Common myeloid progenitor, CD34-positive (primary cell): ENCODE measurements around the gene KIAA1328.

Experiments
- CTCF ChIA-PET: fragments of 350-600 bp; sonication (Branson Sonifier 250); formaldehyde crosslinking; loops from one replicate; lab custom pipeline; 2021; ENCODE audit warnings: antibody characterized with exemption; lab: Charles Lee
- POLR2A ChIA-PET: fragments of 350-600 bp; sonication (Branson Sonifier 250); formaldehyde crosslinking; loops from one replicate; lab custom pipeline; 2021; ENCODE audit warnings: antibody characterized with exemption; lab: Charles Lee
- DNase-seq, 3 donors: peaks; one replicate each; pipeline versions ENCODE4 v3.0.0 to v3.0.0-alpha.2; 2013
- H3K27ac ChIP-seq, 2 experiments: 1 replicate in 1 of 2; 2 replicates in 1 of 2; pipeline ENCODE4 v1.7.0; 2013; ENCODE audit warnings: inconsistent platforms in 2 of 2, low read length in 2 of 2, mild to moderate bottlenecking in 2 of 2, low read depth in 1 of 2, moderate library complexity in 1 of 2; ENCODE audit not compliant: severe bottlenecking in 2 of 2, insufficient read depth in 1 of 2, poor library complexity in 1 of 2
- H3K27me3 ChIP-seq, 5 experiments: replicated peaks in 2 of 5; 1 replicate in 3 of 5; 2 replicates in 2 of 5; pipeline versions ENCODE4 v1.6.1 to v1.7.0; 2013; ENCODE audit warnings: low read length in 4 of 5, mild to moderate bottlenecking in 2 of 5, moderate library complexity in 2 of 5, inconsistent platforms in 1 of 5; ENCODE audit not compliant: insufficient read depth in 5 of 5, control insufficient read depth in 4 of 5
- H3K36me3 ChIP-seq, 4 experiments: 1 replicate in 2 of 4; 2 replicates in 2 of 4; pipeline versions ENCODE4 v1.6.1 to v1.7.0; 2013; ENCODE audit warnings: low read length in 3 of 4, control low read depth in 1 of 4, mild to moderate bottlenecking in 1 of 4; ENCODE audit not compliant: control insufficient read depth in 4 of 4, insufficient read depth in 4 of 4
- H3K4me1 ChIP-seq, 4 experiments: 1 replicate in 3 of 4; 2 replicates in 1 of 4; pipeline versions ENCODE4 v1.6.1 to v1.7.1; 2013; ENCODE audit warnings: low read length in 3 of 4, mild to moderate bottlenecking in 3 of 4, control low read depth in 1 of 4, inconsistent platforms in 1 of 4, moderate library complexity in 1 of 4; ENCODE audit not compliant: control insufficient read depth in 4 of 4, insufficient read depth in 4 of 4; ENCODE audit errors: control extremely low read depth in 1 of 4
- H3K4me3 ChIP-seq, 7 experiments: 1 replicate in 4 of 7; 2 replicates in 3 of 7; pipeline versions ENCODE4 v1.5.1 to v1.7.0; 2013; ENCODE audit warnings: mild to moderate bottlenecking in 7 of 7, low read length in 6 of 7, moderate library complexity in 6 of 7, inconsistent platforms in 2 of 7, low read depth in 2 of 7, control low read depth in 1 of 7; ENCODE audit not compliant: insufficient read depth in 4 of 7, control insufficient read depth in 1 of 7; ENCODE audit errors: extremely low read depth in 1 of 7
- H3K9me3 ChIP-seq, 5 experiments: 1 replicate in 4 of 5; 2 replicates in 1 of 5; pipeline versions ENCODE4 v1.6.1 to v1.7.1; 2013; ENCODE audit warnings: low read length in 4 of 5, mild to moderate bottlenecking in 2 of 5, inconsistent platforms in 1 of 5, low read depth in 1 of 5, moderate library complexity in 1 of 5; ENCODE audit not compliant: control insufficient read depth in 4 of 5, insufficient read depth in 2 of 5; ENCODE audit errors: control extremely low read depth in 1 of 5
- WGBS: methylation state at CpG from one replicate; pipeline ENCODE4 v1.1.5; 2013; ENCODE audit not compliant: insufficient coverage; 5-methylcytosine and 5-hydroxymethylcytosine counted together

The KIAA1328 gene

DNA sequence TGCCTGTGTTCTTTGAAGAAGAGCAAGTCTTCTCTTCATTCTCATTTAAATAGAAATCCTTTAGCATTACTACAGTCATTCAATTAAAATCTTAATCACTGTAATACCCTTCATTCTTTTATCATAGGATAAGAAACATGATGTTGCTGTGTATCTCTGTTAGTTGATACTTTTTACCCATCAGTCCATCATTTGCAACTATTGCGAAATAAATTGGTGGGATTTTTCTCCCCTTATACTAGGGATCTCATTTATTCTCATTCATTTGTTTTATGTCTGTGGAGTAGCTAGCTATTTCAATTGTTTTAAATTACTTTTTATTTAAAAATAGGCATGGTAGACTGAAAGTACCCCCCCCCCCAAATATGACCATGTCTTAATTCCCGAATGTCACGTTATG, 235.3 kb downstream of the KIAA1328 start:
- CTCF ChIA-PET: interaction anchor here (0.7 kb wide), 1 partner anchor 969 kb away, joined by 3 read pairs; no protein-coding TSS in a partner anchor
- WGBS: no CpG with 5 or more reads among the region's 3 CpGs
- Histone ChIP-seq H3K36me3 (peaks cover 0 to 5% (median 2%) of the 10 kb centered on the region in 4 experiments), H3K27me3 (no peaks in the 10 kb centered on the region), H3K27ac (no peak overlapping the region), H3K4me1 (no peaks in the 10 kb centered on the region), H3K9me3 (no peaks in the 10 kb centered on the region), H3K4me3 (no peak overlapping the region)
- no peak for DNase-seq
- POLR2A ChIA-PET: no interaction called here

DNA sequence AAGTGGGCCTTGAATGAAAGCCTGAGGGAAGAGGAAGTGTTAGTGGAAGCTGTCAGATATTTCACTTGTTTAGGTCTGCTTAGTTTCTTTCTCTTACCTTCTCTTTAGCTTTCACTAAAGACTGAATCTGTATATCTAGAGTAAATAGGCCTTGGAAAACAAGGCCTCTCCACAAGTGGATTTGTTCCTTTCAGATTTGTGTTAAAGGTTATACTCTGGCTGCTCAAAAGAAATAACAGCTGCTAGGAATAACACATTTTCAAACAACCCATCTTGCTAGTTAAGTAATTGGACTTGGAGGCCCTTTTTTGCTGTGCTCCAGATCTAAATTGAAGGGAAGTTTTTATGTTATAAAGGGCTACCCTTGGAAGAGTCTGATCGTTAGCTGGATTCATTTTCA, 236.3 kb downstream of the KIAA1328 start:
- CTCF ChIA-PET: no interaction called here
- POLR2A ChIA-PET: no interaction called here

GRCh38 chr18:37084912-37085311, 256.0 kb downstream of the KIAA1328 start:
- no peak overlapping the region for H3K27ac ChIP-seq
- WGBS: 100% methylated on average over 2 of the region's 6 CpGs
- no peaks in the 10 kb centered on the region for H3K36me3 ChIP-seq
- DNase-seq: no peak
- H3K9me3 ChIP-seq: peaks cover 0 to 5% (median 0%) of the 10 kb centered on the region in 5 experiments
- ChIA-PET CTCF (no interaction called here), POLR2A (no interaction called here)
- H3K27me3 ChIP-seq: no peaks in the 10 kb centered on the region
- no peaks in the 10 kb centered on the region for H3K4me1 ChIP-seq
- H3K4me3 ChIP-seq: no peak overlapping the region

More for the DNA sequence above, 236.3 kb downstream of the KIAA1328 start:
- Histone ChIP-seq H3K27ac (no peak overlapping the region), H3K9me3 (peaks cover 0 to 2% (median 0%) of the 10 kb centered on the region in 5 experiments), H3K36me3 (peaks cover 0 to 5% (median 2%) of the 10 kb centered on the region in 4 experiments), H3K4me3 (no peak overlapping the region), H3K4me1 (no peaks in the 10 kb centered on the region), H3K27me3 (no peaks in the 10 kb centered on the region)
- DNase-seq: no peak
- WGBS: no CpG with 5 or more reads among the region's 1 CpG

DNA sequence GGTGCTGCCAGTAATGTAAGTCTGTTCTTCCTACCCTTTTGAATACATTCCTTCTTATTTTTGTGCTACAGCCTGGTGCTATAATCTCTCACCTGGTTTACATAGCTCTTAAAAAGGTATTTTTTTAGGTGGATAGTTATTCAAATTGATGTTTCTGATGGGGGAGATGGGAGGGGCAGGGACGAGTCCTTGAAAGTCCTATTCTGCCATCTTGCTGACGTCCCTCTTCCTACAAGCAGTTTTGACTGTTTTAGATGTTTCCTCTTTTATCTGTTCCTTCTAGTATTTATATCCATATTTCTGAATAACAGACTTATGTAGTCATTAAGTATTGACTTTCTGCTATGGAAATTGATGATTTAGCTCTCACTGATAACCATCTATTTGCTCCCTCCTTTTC, 256.4 kb downstream of the KIAA1328 start:
- Histone ChIP-seq H3K27me3 (no peaks in the 10 kb centered on the region), H3K4me3 (no peak overlapping the region), H3K9me3 (peaks cover 0 to 4% (median under 1%) of the 10 kb centered on the region in 5 experiments), H3K36me3 (no peaks in the 10 kb centered on the region), H3K4me1 (no peaks in the 10 kb centered on the region), H3K27ac (no peak overlapping the region)
- no peak for DNase-seq
- POLR2A ChIA-PET: no interaction called here
- WGBS: no CpG with 5 or more reads among the region's 2 CpGs
- CTCF ChIA-PET: no interaction called here

DNA sequence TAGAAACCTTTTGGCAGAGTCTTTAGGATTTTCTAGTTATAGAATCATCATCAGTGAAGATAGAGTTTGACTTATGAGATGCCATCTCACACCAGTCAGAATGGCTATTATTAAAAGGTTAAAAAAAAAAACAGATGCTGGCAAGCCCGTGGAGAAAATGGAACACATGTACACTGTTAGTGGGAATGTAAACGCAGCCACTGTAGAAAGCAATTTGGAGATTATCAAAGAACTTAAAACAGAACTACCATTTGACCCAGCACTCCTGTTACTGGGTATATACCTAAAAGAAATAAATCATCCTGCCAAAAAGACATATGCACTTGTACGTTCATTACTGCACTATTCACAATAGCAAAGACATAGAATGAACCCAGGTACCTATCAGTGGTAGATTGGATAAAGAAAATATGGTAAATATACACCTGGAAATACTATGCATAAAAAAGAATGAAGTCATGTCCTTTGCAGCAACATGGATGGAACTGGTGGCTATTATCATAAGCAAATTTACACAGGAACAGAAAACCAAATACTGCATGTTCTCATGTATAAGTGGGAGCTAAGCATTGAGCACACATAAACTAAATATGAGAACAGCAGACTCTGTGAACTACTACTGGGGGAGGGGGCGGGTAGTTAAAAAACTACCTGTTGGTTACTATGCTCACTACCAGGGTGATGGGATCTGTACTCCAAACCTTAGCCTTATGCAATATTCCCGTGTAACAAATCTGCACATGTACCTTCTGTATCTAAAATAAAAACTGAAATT, 279.0 kb downstream of the KIAA1328 start:
- H3K9me3 ChIP-seq: peaks cover 2 to 19% (median 7%) of the 10 kb centered on the region in 5 experiments
- ChIA-PET POLR2A (no interaction called here), CTCF (no interaction called here)
- no peak for DNase-seq
- no peaks in the 10 kb centered on the region for H3K4me1 ChIP-seq
- H3K27ac ChIP-seq: no peak overlapping the region
- 100% methylated on average over 1 of the region's 5 CpGs for WGBS
- no peaks in the 10 kb centered on the region for H3K27me3 ChIP-seq
- no peaks in the 10 kb centered on the region for H3K36me3 ChIP-seq
- H3K4me3 ChIP-seq: no peak overlapping the region

DNA sequence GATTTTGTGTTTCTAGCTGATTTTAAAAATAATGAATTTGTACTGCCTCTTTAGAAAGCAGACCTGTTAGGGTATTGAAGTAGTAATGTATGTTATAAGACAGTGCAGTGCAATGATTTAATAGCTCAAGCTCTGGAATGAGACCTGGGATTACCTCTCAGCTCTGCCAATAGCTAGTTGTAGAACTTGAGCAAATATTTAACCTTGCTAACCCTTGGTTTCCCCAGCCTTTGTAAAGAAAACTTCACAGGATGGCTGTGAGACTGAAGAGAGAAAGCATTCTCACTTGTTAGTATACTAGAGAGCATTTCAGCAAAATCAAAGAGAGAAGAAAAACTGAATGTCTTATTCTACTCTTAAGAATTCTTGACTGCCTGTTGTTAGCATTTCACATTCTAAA, 293.9 kb downstream of the KIAA1328 start:
- Histone ChIP-seq H3K27ac (no peak overlapping the region), H3K27me3 (no peaks in the 10 kb centered on the region), H3K36me3 (no peaks in the 10 kb centered on the region), H3K4me1 (no peaks in the 10 kb centered on the region), H3K4me3 (no peak overlapping the region), H3K9me3 (peaks cover 0 to 9% (median 0%) of the 10 kb centered on the region in 5 experiments)
- DNase-seq: no peak
- CTCF ChIA-PET: interaction anchor here (1.0 kb wide), 1 partner anchor 37 kb away, joined by 3 read pairs; no protein-coding TSS in a partner anchor
- POLR2A ChIA-PET: no interaction called here

GRCh38 chr18:37124516-37124915, 295.6 kb downstream of the KIAA1328 start:
- Histone ChIP-seq H3K27ac (no peak overlapping the region), H3K4me3 (no peak overlapping the region), H3K36me3 (no peaks in the 10 kb centered on the region), H3K9me3 (peaks cover 0 to 3% (median 0%) of the 10 kb centered on the region in 5 experiments), H3K27me3 (no peaks in the 10 kb centered on the region), H3K4me1 (no peaks in the 10 kb centered on the region)
- WGBS: 90% methylated on average over 2 of the region's 2 CpGs
- DNase-seq: no peak
- ChIA-PET CTCF (no interaction called here), POLR2A (no interaction called here)
